GM12878 (cell line): ENCODE data around the gene CSRP1. TPM values are rescaled to one million over a fixed set of nuclear protein-coding genes. Genes with fewer than 3 reads are reported as not detected.

ENCODE experiments used
- ATAC-seq: fragments of 200-7000 bp; cut with Tn5 transposase; 3 replicates; pipeline ENCODE4 v1.9.1; 2020; ENCODE audit warnings: mild to moderate bottlenecking, moderate library complexity
- BruUV-seq: library from RNA; stranded (reverse); fragments of 400-500 nt; replicated peaks from 2 replicates; lab custom pipeline; 2021; lab: Mats Ljungman, UMichigan
- CTCF ChIA-PET: fragments of 300-600 bp; sonication (Branson Sonifier 250); formaldehyde crosslinking; extraction: SDS; loops from one replicate; lab custom pipeline; 2021; ENCODE audit warnings: inconsistent platforms; lab: Yijun Ruan, JAX
- POLR2A ChIA-PET: fragments of 350-600 bp; formaldehyde crosslinking; extraction: SDS; loops from one replicate; lab custom pipeline; 2021; ENCODE audit warnings: inconsistent platforms; lab: Charles Lee
- RAD21 ChIA-PET: fragments of 300-600 bp; sonication (Branson Sonifier 250); formaldehyde crosslinking; loops from one replicate; lab custom pipeline; 2023; ENCODE audit warnings: antibody characterized with exemption; ENCODE audit not compliant: unreplicated experiment; lab: Charles Lee
- SMC1A ChIA-PET: fragments of 300-600 bp; sonication (Branson Sonifier 250); formaldehyde crosslinking; loops from one replicate; lab custom pipeline; 2023; ENCODE audit not compliant: unreplicated experiment, uncharacterized antibody; lab: Charles Lee
- DNase-seq: peaks from one replicate; pipeline ENCODE4 v3.0.0-alpha.2; 2011; ENCODE audit warnings: low read depth, low spot score
- FAIRE-seq: peaks from 3 replicates; lab custom pipeline; 2011; peaks lifted over from hg19 to GRCh38; lab: Jason Lieb, UNC
- H2AFZ ChIP-seq: 2 replicates; pipeline ENCODE4 v1.6.0; 2011; ENCODE audit warnings: low read depth, low read length, control low read depth; ENCODE audit not compliant: control insufficient read depth
- H3K27ac ChIP-seq: 2 replicates; pipeline ENCODE4 v1.5.1; 2011; ENCODE audit warnings: control low read depth; ENCODE audit not compliant: control insufficient read depth, insufficient read depth
- H3K27me3 ChIP-seq, 2 experiments: replicated peaks in 1 of 2; 2 replicates each; pipeline versions ENCODE4 v1.6.0 to v1.6.1; 2011; ENCODE audit warnings: low read length in 1 of 2; ENCODE audit not compliant: control insufficient read depth in 2 of 2, insufficient read depth in 2 of 2
- H3K36me3 ChIP-seq, 2 experiments: 2 replicates each; pipeline ENCODE4 v1.5.1; 2011; ENCODE audit warnings: low read length in 1 of 2; ENCODE audit not compliant: control insufficient read depth in 2 of 2, insufficient read depth in 2 of 2
- H3K4me1 ChIP-seq: 2 replicates; pipeline ENCODE4 v1.6.1; 2011; ENCODE audit warnings: mild to moderate bottlenecking, low read length, moderate library complexity, mixed read lengths; ENCODE audit not compliant: control insufficient read depth, insufficient read depth
- H3K4me2 ChIP-seq: 2 replicates; pipeline ENCODE4 v1.6.0; 2011; ENCODE audit warnings: control low read depth; ENCODE audit not compliant: control insufficient read depth, insufficient read depth
- H3K4me3 ChIP-seq: fragments of 200-600 bp; sonication (generic); 2 replicates; pipeline ENCODE4 v1.5.1; 2016
- H3K79me2 ChIP-seq: 2 replicates; pipeline ENCODE4 v1.6.0; 2011; ENCODE audit warnings: low read length; ENCODE audit not compliant: control insufficient read depth, insufficient read depth
- H3K9ac ChIP-seq: 2 replicates; pipeline ENCODE4 v1.8.0; 2011; ENCODE audit warnings: low read length, control low read depth, mixed read lengths; ENCODE audit not compliant: control insufficient read depth, insufficient read depth
- H3K9me3 ChIP-seq: replicated peaks from 3 replicates; pipeline ENCODE4 v1.5.1; 2011; ENCODE audit warnings: mild to moderate bottlenecking, low read length; ENCODE audit not compliant: control insufficient read depth, insufficient read depth
- H4K20me1 ChIP-seq: 2 replicates; pipeline ENCODE4 v1.6.0; 2011; ENCODE audit not compliant: control insufficient read depth, insufficient read depth
- ATF7 ChIP-seq: fragments of 450-650 bp; IDR thresholded peaks from 2 replicates; pipeline ENCODE4 v1.6.1; 2016; ENCODE audit warnings: low read depth, mild to moderate bottlenecking
- BRCA1 ChIP-seq: IDR thresholded peaks from 2 replicates; pipeline ENCODE4 v1.6.1; 2011; ENCODE audit warnings: low read depth, low read length, improper control_type of control experiment
- FOS ChIP-seq: IDR thresholded peaks from 3 replicates; pipeline ENCODE4 v1.6.1; 2011; ENCODE audit warnings: borderline replicate concordance; ENCODE audit not compliant: insufficient read length; ENCODE audit errors: extremely low read depth
- FOXM1 ChIP-seq: IDR thresholded peaks from 2 replicates; pipeline ENCODE4 v1.6.1; 2012; ENCODE audit warnings: low read depth, mild to moderate bottlenecking, inconsistent platforms, low read length, moderate library complexity
- HCFC1 ChIP-seq: fragments of 150-350 bp; IDR thresholded peaks from 2 replicates; pipeline ENCODE4 v1.6.1; 2014; ENCODE audit warnings: low read length
- HDGF ChIP-seq: fragments of 450-650 bp; IDR thresholded peaks from 2 replicates; pipeline ENCODE4 v1.6.1; 2016; ENCODE audit warnings: antibody characterized with exemption
- HSF1 ChIP-seq: fragments of 150-350 bp; IDR thresholded peaks from 2 replicates; pipeline ENCODE4 v1.6.1; 2014; ENCODE audit warnings: mild to moderate bottlenecking, low read depth, low read length
- KDM1A ChIP-seq: fragments of 200-600 bp; sonication (generic); IDR thresholded peaks from 2 replicates; pipeline ENCODE4 v1.6.1; 2016; ENCODE audit warnings: borderline replicate concordance
- MTA2 ChIP-seq: fragments of 450-650 bp; IDR thresholded peaks from 2 replicates; pipeline ENCODE4 v1.6.1; 2016; ENCODE audit warnings: low read depth, mild to moderate bottlenecking, moderate library complexity
- NR2F1 ChIP-seq: fragments of 450-650 bp; conservative IDR thresholded peaks from 2 replicates; pipeline ENCODE4 v1.6.1; 2017; ENCODE audit warnings: mild to moderate bottlenecking
- RAD21 ChIP-seq: IDR thresholded peaks from 2 replicates; pipeline ENCODE4 v1.6.1; 2011; ENCODE audit warnings: mild to moderate bottlenecking, low read depth, low read length, moderate library complexity; ENCODE audit not compliant: insufficient read depth
- REST ChIP-seq: IDR thresholded peaks from 2 replicates; pipeline ENCODE4 v1.6.1; 2012; ENCODE audit warnings: mild to moderate bottlenecking, low read depth, low read length
- RUNX3 ChIP-seq: IDR thresholded peaks from 2 replicates; pipeline ENCODE4 v1.6.1; 2012; ENCODE audit warnings: low read length, inconsistent platforms
- ZNF384 ChIP-seq: IDR thresholded peaks from 2 replicates; pipeline ENCODE4 v1.6.1; 2012; ENCODE audit warnings: low read depth, mild to moderate bottlenecking, low read length, improper control_type of control experiment, borderline replicate concordance
- ZNF622 ChIP-seq: fragments of 450-650 bp; IDR thresholded peaks from 2 replicates; pipeline ENCODE4 v1.6.1; 2017; ENCODE audit warnings: mild to moderate bottlenecking, inconsistent platforms
- ZSCAN29 ChIP-seq: fragments of 450-650 bp; IDR thresholded peaks from 2 replicates; pipeline ENCODE4 v1.6.1; 2017; ENCODE audit warnings: mild to moderate bottlenecking, moderate library complexity
- WGBS: methylation state at CpG from one replicate; pipeline ENCODE4 v1.1.6; 2016; ENCODE audit warnings: low lambda C conversion rate; ENCODE audit not compliant: insufficient replicate concordance, insufficient coverage; ENCODE audit errors: missing lambda C conversion rate; 5-methylcytosine and 5-hydroxymethylcytosine counted together
- in situ Hi-C: fragments of 300-500 bp; cut with MboI; formaldehyde crosslinking; loops from 9 replicates; pipeline ENCODE4 v1.14.3; 2018; ENCODE audit warnings: mixed read lengths
- intact Hi-C: fragments of 100-400 bp; cut with micrococcal nuclease; formaldehyde crosslinking; loops from one replicate; pipeline ENCODE4 v1.14.2; 2022; ENCODE audit not compliant: unreplicated experiment
- polyA plus RNA-seq, 11 experiments: library from polyadenylated mRNA; depleted of rRNA in 4 of 11; unstranded in 6 of 11; stranded (reverse) in 5 of 11; fragments of >200 nt; fragmentation: Nextera tagmentation in 4 of 11; fragmentation: Illumina TruSeq in 1 of 11; extraction: Ambion mirVana in 4 of 11; extraction: Trizol in 1 of 11; gene quantifications; 1 replicate in 1 of 11; 2 replicates in 10 of 11; pipeline versions ENCODE4 v1.2.1 to v1.2.3, GENCODE V29; 2011 to 2016; ENCODE audit warnings: inconsistent platforms in 2 of 11, missing spikeins in 2 of 11, low read depth in 1 of 11
- total RNA-seq, 4 experiments: library from RNA; depleted of rRNA in 3 of 4; stranded (reverse); fragments of >200 nt in 3 of 4; fragmentation: Illumina TruSeq in 1 of 4; extraction: Trizol in 1 of 4; gene quantifications; 2 replicates each; pipeline versions ENCODE4 v1.2.1 to v1.2.3, GENCODE V29; 2013 to 2021
- TF ChIP-seq, protein P1 (sequence below): IDR thresholded peaks from 2 replicates; pipeline ENCODE4 v1.6.1; 2011; ENCODE audit warnings: low read depth, low read length, improper control_type of control experiment, borderline replicate concordance

CSRP1 gene
- total and polyA plus RNA-seq, 10 of the 15 experiments (the other 5 are each of a cell fraction or from before 2014, with no cell fraction given): 23.4 to 99.2 (median 80.7) TPM

DNA sequence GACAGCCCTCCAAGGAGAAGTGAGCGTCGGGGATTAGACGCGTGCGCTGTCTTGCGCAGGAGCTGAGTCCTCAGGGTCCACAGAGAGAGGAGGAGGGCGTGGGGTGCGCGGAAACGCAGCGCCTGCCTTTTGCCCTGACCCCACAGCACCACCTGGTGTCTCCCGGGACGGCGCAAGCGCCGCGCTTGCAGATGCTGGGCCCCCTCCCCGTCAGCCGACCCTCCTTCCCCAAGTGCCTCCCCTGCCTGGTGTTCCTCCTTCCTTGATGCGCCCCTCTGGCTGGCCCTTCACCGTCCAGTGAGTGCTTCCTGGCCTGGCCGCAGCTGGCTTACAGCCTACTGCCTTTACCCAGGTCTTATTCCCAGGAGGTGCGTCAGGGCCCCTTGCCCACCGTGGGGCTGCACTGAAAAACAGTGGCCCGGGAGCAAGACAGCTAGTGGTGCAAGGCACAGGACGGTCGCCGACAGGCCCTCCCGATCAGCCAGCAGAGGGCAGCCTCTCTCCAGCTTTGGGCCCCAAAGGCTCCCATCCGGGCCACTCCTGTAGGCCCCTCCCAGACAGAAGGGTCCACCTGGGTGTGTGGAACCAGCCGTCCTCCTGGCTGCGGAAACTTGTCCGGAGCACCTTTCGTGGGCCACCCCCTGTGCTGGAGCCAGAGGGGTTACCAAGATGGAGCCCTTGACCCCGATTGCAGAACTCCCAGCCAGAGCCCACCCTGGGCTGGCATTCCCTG is 25.0 kb downstream of the CSRP1 start:
- intact Hi-C loops: loop anchor here (1.0 kb wide), 2 partner anchors 31 to 34 kb away; no protein-coding TSS in a partner anchor
- POLR2A ChIA-PET: interaction anchor here (0.5 to 5.2 kb wide), 9 partner anchors 14 to 413 kb away, joined by 3 to 68 read pairs (median 15); partner anchors contain the start of genes CSRP1 and PHLDA3
- RAD21 ChIA-PET: interaction anchor here (0.5 to 14.2 kb wide), 29 partner anchors 10 to 311 kb away, joined by 3 to 505 read pairs (median 5); partner anchors contain the start of genes CSRP1 and PHLDA3
- no TSS peak for BruUV-seq
- peak overlapping the region; percentile 24; the same call in 1 of the 2 replicates for H3K9ac ChIP-seq
- H3K27me3 ChIP-seq: no peaks in the 10 kb centered on the region
- peak overlapping the region; percentile 78 for H3K27ac ChIP-seq
- H3K36me3 ChIP-seq: peaks cover 0 to 12% of the 10 kb centered on the region in 2 experiments; a peak in 3 of 4 replicates
- 5% methylated on average over 24 of the region's 35 CpGs for WGBS
- SMC1A ChIA-PET: interaction anchor here (0.8 to 17.2 kb wide), 23 partner anchors 9 to 227 kb away, joined by 3 to 514 read pairs (median 6); partner anchors contain the start of genes CSRP1 and PHLDA3
- in situ Hi-C loops: no loop called here
- no peaks in the 10 kb centered on the region for H3K79me2 ChIP-seq
- CTCF ChIA-PET: interaction anchor here (0.5 to 17.1 kb wide), 48 partner anchors 9 to 681 kb away, joined by 3 to 814 read pairs (median 6); partner anchors contain the start of genes CSRP1, PHLDA3 and TNNI1
- ATAC-seq (peak; percentile 90), FAIRE-seq (peak; percentile 80), DNase-seq (peak; percentile 41)
- peak overlapping the region; percentile 78 for H3K4me2 ChIP-seq
- H3K9me3 ChIP-seq: no peaks in the 10 kb centered on the region
- H2AFZ ChIP-seq: peak overlapping the region; percentile 69
- H3K4me3 ChIP-seq: no peak overlapping the region; the same call in 1 of the 2 replicates
- H4K20me1 ChIP-seq: no peaks in the 10 kb centered on the region
- peaks cover 41% of the 10 kb centered on the region for H3K4me1 ChIP-seq
- 0 out of 2 replicates have a peak, but pooled peaks have one; percentile 16 for TF ChIP-seq NR2F1
- no peak for TF ChIP-seq ZSCAN29
- no peak for TF ChIP-seq BRCA1
- TF ChIP-seq ATF7: no peak
- no peak for TF ChIP-seq ZNF622
- TF ChIP-seq, protein P1, sequence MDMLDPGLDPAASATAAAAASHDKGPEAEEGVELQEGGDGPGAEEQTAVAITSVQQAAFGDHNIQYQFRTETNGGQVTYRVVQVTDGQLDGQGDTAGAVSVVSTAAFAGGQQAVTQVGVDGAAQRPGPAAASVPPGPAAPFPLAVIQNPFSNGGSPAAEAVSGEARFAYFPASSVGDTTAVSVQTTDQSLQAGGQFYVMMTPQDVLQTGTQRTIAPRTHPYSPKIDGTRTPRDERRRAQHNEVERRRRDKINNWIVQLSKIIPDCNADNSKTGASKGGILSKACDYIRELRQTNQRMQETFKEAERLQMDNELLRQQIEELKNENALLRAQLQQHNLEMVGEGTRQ: no peak
- no peak for TF ChIP-seq RUNX3
- no peak for TF ChIP-seq FOS
- no peak for TF ChIP-seq HCFC1
- no peak for TF ChIP-seq FOXM1
- no peak for TF ChIP-seq KDM1A
- no peak for TF ChIP-seq ZNF384
- TF ChIP-seq HDGF: peak; percentile 53; the same call in 1 of the 2 replicates
- TF ChIP-seq RAD21: peak; percentile 90
- TF ChIP-seq HSF1: no peak
- peak; percentile 31; the same call in 1 of the 2 replicates for TF ChIP-seq MTA2
- no peak for TF ChIP-seq REST
